GM12872 (cell line): ENCODE measurements around the gene PLXDC1.

ENCODE experiments used
- CTCF ChIP-seq: IDR thresholded peaks from 3 replicates; pipeline ENCODE4 v1.5.1; 2011; ENCODE audit warnings: low read depth, mild to moderate bottlenecking, low read length, moderate library complexity; ENCODE audit not compliant: insufficient read depth

PLXDC1 gene

GRCh38 chr17:39098588-39098987 lies 52.8 kb downstream of the PLXDC1 start:
- TF ChIP-seq CTCF: no peak

DNA sequence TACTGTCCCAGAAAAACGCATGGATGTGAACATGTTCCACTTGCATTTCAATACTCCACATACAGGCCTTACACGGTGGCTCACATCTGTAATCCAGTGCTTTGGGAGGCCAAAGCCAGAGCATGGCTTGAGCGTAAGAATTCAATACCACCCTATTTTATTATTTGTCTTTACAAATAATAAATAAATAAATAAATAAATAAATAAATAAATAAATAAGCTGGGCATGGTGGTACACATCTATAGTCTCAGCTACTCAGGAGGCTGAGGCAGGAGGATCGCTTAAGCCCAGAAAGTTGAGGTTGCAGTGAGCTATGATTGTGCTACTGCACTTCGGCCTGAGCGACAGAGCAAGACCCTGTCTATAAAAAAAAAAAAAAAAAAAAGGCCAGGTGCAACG lies 53.9 kb downstream of the PLXDC1 start:
- no peak for TF ChIP-seq CTCF

DNA sequence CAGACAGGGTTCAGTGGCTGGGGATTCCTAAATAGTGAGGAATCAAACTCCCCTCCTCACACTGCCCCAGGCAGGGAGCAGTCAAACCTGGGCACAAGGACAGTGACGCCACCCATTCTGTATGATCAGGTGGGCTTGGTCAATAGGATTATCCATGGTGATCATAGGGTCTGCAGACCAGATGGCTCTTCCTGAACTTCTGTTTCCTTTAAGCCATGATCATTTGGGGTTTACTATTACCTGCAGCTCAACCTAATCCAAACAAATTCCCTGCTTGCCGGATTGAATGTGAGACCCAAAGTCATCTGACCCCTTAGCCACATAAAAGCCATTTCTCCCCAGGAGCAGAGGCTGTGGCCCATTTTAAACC lies 54.3 kb downstream of the PLXDC1 start:
- TF ChIP-seq CTCF: no peak

DNA sequence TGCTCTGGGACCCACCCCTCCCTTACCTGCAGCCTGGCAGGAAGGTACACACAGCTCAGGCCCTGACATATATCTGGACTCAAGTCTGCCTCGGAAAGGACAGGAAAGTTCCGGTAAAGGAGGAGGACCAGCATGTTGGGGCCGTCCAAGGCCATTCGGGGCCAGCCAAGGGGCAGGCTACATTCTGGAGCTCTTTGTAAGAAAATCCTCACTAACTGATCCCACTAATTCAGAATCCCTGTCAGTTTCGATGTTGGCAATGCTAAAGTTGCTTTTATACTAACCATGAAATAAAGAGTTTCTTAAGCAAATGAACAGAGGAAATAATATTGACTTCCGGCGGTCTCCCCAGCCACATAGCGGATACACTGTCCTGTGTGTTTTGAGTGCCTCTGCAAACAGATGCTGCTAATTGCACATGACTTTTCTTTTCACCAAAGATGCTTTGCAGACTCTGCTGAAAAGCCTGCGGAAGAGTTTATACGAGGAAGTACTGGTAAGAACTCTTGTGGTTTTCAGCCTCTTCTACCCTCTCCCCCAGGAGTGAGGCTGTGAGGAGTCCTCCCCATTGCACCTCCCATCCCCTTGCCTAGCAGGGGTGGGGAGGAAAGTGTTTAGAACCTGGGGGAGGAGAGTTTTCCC lies 54.8 kb downstream of the PLXDC1 start:
- TF ChIP-seq CTCF: no peak

DNA sequence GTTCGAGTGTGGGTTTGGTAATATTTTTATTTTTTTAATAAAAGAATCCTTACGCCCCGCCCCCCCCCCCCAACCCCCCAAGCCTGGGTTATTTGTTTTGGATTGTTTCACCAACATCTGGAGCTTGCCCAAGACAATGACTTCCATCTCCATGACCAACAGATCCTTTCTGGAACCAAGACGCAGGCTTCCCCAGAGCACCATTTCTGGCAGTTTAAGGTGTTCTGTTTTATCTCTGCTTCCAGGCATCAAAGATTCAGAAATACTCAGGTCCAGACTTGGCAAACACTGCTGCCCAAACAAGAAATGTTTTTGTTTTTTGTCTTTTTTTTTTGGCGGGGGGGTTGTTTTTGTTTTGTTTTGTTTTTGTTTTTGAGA lies 56.1 kb downstream of the PLXDC1 start:
- TF ChIP-seq CTCF: no peak

- no peak for TF ChIP-seq CTCF
These were observed 56.7 kb downstream of the PLXDC1 start for GRCh38 chr17:39094607-39095308.

- no peak for TF ChIP-seq CTCF
These were observed 58.7 kb downstream of the PLXDC1 start for GRCh38 chr17:39092692-39093230.
